ENCODE results near the gene HSDL1. TPM values are rescaled to one million over a fixed set of nuclear protein-coding genes. Genes with fewer than 3 reads are reported as not detected.

HSDL1 gene
- total and polyA plus RNA-seq, 10 of the 15 experiments (the other 5 are each of a cell fraction or from before 2014, with no cell fraction given), result 2.0 to 13.4 (median 5.6) TPM

DNA sequence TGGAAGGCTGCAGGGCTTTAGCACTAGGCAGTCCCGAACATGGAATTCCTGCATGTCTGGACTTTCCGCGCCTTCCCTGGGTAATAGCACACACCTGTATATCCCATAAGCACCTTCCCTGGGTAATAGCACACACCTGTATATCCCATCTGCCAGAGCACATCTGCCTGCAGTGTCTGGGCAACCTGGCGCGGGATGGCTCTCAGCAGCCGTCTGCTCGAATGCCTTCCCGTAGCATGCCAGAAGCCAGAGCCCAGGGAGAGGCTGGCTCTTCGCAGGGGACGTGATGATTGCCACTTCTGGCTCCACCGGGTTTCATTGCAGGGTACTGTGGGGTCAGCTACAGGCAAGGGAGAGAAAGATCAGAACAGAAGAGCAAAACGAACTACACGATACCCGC lies 49.5 kb downstream of the HSDL1 start:
- ChIA-PET CTCF (no interaction called here), RAD21 (ENCODE audit: unreplicated experiment) (no interaction called here), POLR2A (interaction anchor here (0.6 kb wide), 1 partner anchor 202 kb away, joined by 7 read pairs; no protein-coding TSS in a partner anchor), SMC1A (ENCODE audit: uncharacterized antibody, unreplicated experiment) (no interaction called here)
- H3K9me3 ChIP-seq (replicated peaks; ENCODE audit: control insufficient read depth, insufficient read depth, low read length), result no peaks in the 10 kb centered on the region
- ATAC-seq, result no peak
- no peak overlapping the region for H3K27ac ChIP-seq (ENCODE audit: control insufficient read depth, insufficient read depth)
- DNase-seq (ENCODE audit: low read depth, low spot score), result no peak
- no peak overlapping the region for H2AFZ ChIP-seq (ENCODE audit: control insufficient read depth, low read depth, low read length)
- in situ Hi-C loops (cut with MboI) (no loop called here), intact Hi-C loops (cut with micrococcal nuclease; ENCODE audit: unreplicated experiment) (no loop called here)
- H3K4me2 ChIP-seq (ENCODE audit: control insufficient read depth, insufficient read depth), result no peak overlapping the region
- no peaks in the 10 kb centered on the region; the same call in 1 of the 2 replicates for H3K4me1 ChIP-seq (ENCODE audit: control insufficient read depth, insufficient read depth, low read length)
- TF ChIP-seq STAT1 (conservative IDR thresholded peaks at IDR 0.05) (no peak), RUNX3 (IDR thresholded peaks at IDR 0.05; ENCODE audit: low read length) (no peak), NFXL1 (IDR thresholded peaks at IDR 0.05; ENCODE audit: borderline replicate concordance) (no peak)
- peaks cover 2% of the 10 kb centered on the region; the same call in 1 of the 2 replicates for H4K20me1 ChIP-seq (ENCODE audit: control insufficient read depth, insufficient read depth)
- H3K9ac ChIP-seq (ENCODE audit: control insufficient read depth, insufficient read depth, low read length), result no peak overlapping the region
- H3K4me3 ChIP-seq, result no peak overlapping the region
- H3K36me3 ChIP-seq (ENCODE audit: control insufficient read depth in 2 of 2, insufficient read depth in 2 of 2, low read length in 1 of 2), result peaks cover 13 to 43% of the 10 kb centered on the region in 2 experiments
- no peaks in the 10 kb centered on the region for H3K27me3 ChIP-seq (replicated peaks in 1 of 2; ENCODE audit: control insufficient read depth in 2 of 2, insufficient read depth in 2 of 2, low read length in 1 of 2)
- no TSS peak for BruUV-seq (replicated peaks)
- H3K79me2 ChIP-seq (ENCODE audit: control insufficient read depth, insufficient read depth, low read length), result no peaks in the 10 kb centered on the region
- no peak for FAIRE-seq
- 97% methylated on average over 14 of the region's 14 CpGs for WGBS (ENCODE audit: insufficient coverage, insufficient replicate concordance, low lambda C conversion rate, missing lambda C conversion rate)

DNA sequence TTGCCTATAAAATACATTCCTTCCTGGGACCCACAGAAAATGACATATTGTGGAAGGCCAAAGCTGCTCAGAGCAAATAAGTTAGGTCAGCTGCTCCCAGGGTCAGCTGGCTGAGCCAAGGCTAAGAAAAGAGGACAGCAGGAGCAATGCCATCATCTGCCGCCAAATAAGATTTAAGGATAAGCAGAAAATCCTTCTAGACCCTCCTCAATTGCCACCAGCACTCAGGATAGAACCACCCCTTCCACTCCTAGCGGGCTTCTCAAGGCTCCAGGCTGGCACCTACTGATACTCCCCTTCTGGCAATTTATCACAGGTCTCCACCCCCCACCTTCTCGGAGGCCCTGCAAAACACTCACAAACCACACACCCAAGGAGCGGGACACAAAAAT lies 51.1 kb downstream of the HSDL1 start:
- no peak overlapping the region for H3K4me2 ChIP-seq (ENCODE audit: control insufficient read depth, insufficient read depth)
- peaks cover 18 to 50% of the 10 kb centered on the region in 2 experiments for H3K36me3 ChIP-seq (ENCODE audit: control insufficient read depth in 2 of 2, insufficient read depth in 2 of 2, low read length in 1 of 2)
- POLR2A ChIA-PET, result no interaction called here
- no peak overlapping the region for H3K4me3 ChIP-seq
- TF ChIP-seq GATAD2B (conservative IDR thresholded peaks at IDR 0.05; ENCODE audit: low read depth), result no peak
- SMC1A ChIA-PET (ENCODE audit: uncharacterized antibody, unreplicated experiment), result interaction anchor here (0.6 kb wide), 1 partner anchor 194 kb away, joined by 3 read pairs; no protein-coding TSS in a partner anchor
- CTCF ChIA-PET, result no interaction called here
- DNase-seq (ENCODE audit: low read depth, low spot score), result no peak
- no peaks in the 10 kb centered on the region for H3K27me3 ChIP-seq (replicated peaks in 1 of 2; ENCODE audit: control insufficient read depth in 2 of 2, insufficient read depth in 2 of 2, low read length in 1 of 2)
- peaks cover 8% of the 10 kb centered on the region for H4K20me1 ChIP-seq (ENCODE audit: control insufficient read depth, insufficient read depth)
- RAD21 ChIA-PET (ENCODE audit: unreplicated experiment), result no interaction called here
- H2AFZ ChIP-seq (ENCODE audit: control insufficient read depth, low read depth, low read length), result no peak overlapping the region
- WGBS (ENCODE audit: insufficient coverage, insufficient replicate concordance, low lambda C conversion rate, missing lambda C conversion rate), result 98% methylated on average over 4 of the region's 4 CpGs
- in situ Hi-C loops (cut with MboI), result no loop called here
- peaks cover 11% of the 10 kb centered on the region for H3K4me1 ChIP-seq (ENCODE audit: control insufficient read depth, insufficient read depth, low read length)
- no TSS peak for BruUV-seq (replicated peaks)
- no peaks in the 10 kb centered on the region for H3K9me3 ChIP-seq (replicated peaks; ENCODE audit: control insufficient read depth, insufficient read depth, low read length)
- H3K27ac ChIP-seq (ENCODE audit: control insufficient read depth, insufficient read depth), result no peak overlapping the region
- no peak for FAIRE-seq
- H3K79me2 ChIP-seq (ENCODE audit: control insufficient read depth, insufficient read depth, low read length), result no peaks in the 10 kb centered on the region
- H3K9ac ChIP-seq (ENCODE audit: control insufficient read depth, insufficient read depth, low read length), result no peak overlapping the region
- ATAC-seq, result no peak
- intact Hi-C loops (cut with micrococcal nuclease; ENCODE audit: unreplicated experiment), result no loop called here
